Measurements from ENCODE around the gene MED31.
"Not testable (repeated sequence)": the region's sequence is repeated elsewhere in the genome, so short reads cannot be mapped to it uniquely, and the experiment has no call there.

The MED31 gene

GRCh38 chr17:6676802-6677157 is 25.4 kb upstream of the MED31 start:
- DNase-seq, result no peak

DNA sequence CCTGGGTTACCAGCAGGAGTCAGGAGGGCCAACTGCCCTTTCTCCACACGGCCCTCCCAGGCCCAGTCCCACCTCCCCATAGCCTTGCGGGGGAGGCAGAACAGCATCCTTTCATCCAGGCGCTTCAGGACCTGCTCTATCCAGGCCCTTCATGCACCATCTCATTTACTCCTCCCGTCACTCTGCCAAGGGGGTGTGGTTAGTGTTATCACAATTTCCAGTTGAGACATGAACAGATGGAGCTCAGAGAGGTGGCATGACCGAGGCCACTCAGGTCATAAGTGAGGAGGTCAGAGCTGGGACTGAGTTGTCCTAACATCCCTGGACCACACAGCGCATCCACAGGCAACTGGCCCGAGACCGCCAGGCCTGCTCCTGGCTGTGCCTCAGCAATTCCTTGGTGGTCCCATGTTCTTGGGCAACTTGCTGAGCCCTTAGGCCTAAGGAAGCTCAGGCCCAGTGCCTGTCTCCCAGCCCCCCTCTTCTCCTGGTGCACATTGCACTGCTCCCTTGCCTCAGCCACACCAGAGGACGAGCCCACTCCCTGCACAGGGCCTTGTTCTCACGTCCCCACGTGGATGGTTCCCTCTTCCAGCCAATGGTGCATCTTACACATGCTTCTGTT is 23.9 kb upstream of the MED31 start:
- no peak for DNase-seq

DNA sequence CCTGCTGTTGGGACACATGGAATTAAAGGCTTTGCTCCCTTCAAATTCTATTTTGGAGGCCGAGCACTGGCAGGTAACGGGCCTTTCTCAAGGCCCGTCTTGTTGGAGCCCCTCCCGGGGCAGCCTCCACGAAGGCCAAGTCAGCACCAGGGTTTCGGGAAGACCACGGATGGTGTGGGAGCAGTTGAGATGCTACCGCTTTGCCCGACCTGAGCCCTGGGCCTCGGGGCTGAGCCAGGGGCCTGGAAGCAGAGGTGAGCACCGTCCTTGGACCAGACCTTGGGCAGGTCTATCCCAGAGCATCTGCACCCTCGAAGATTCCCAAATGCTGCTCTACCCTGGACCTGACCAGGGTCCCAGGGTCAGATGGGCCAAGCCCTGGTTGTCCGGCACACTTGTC is 23.2 kb upstream of the MED31 start:
- no peak for DNase-seq

DNA sequence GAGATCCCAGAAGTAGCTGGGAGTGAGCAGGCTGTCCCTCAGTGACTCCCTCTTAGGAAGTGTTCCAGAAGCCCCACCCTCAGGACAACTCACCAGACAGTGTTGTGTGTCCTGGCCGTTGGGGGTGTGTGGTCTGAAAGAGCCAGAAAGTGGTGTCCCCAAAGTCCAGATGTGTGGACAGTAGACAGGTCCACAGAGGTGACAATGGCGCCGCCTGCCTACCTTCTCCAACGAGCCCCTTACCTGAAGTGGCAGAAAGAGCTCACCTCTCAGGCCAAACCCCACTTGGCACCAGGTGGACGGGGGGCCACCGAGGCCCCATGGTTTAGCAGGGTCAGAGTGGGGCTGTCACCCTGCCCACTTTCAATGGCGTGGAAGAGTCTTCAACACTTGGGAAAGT is 20.0 kb upstream of the MED31 start:
- DNase-seq, result no peak

DNA sequence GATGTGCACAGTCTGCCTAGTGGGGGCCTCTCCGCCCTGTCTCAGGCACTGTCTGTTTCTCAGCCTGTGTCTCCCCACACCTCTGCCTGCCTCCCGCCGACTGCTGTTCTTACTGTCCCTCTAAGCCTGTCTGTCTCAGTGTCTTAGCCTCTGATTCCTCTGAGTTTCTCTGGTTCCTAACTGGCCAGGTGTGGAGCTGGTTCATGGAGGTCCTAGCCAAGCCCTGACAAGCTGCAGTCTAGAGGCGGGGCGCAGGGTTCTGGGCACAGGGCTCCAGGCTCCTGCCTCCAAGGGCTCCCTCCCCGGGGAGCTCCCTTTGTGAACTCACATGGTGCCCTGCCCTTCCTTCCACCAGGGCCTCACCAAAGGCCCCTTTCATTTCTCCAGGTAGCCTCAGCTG is 19.6 kb upstream of the MED31 start:
- DNase-seq, result no peak

GRCh38 chr17:6670571-6670970 is 19.2 kb upstream of the MED31 start:
- no peak for DNase-seq

DNA sequence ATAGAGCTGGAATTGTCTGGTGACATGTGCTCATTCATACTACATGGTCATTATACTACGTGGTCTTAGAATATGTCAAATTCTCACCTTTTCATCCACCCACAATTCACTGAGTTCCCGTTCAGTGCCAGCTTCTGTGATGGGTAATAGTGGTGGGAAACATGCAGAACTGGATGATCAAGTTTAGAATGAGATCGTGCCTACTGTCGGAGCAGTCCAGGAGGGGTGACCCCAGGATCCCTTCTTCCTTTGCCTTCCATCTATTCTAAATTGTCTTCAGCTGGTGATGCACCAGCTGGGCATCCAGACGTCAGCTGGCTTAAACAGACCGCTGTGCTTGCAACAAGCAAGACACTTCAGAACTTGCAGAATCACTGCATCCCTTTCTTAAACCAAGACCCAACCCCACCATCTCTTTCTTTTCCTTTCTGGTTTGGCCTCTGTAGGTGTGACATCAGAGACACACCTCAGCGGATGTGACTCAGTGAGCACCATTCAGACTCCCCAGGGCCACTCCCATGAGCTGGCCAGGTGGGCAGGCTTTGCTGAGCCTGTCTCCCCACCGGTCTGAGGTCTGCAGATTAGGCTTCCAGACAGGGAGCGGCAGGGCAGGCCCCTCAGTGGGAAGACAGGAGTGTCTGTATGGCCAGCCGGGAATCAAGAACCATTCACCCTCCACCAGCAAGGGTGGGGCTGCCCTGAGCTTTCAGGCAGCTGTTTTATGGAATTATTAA is 18.2 kb upstream of the MED31 start:
- no peak for DNase-seq

DNA sequence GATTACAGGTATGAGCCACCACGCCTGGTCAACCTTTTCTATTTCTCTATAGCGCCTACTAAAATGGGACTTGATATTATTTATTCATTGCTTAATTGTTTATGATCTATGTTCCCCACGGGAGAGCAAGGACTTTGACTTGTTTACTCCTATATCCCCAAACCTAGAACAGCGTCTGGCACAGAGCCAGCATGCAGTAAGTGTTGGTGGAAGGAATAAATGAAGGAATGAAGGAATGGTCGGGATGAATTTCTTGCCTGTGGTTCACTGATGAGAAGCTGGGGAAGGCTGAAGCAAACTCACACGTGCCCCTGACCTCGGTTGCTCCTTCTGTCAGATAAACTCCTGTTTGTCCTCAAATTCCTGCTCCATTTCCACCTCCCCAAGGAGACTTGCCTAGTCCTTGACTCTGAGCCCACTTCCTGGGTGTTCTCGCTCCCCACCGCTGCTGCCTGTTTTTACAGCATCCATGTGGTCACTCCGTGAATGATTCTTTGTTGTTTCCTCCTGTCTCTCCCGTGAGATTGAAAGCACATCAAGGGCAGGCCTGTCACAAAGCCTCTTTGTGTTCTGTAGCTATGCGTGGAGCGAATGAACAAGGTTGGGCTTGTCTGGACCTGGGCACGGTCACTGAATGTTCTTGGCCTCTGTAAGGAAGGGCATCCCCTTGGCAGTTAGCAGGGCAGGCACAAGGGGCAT is 17.5 kb upstream of the MED31 start:
- DNase-seq, result no peak

DNA sequence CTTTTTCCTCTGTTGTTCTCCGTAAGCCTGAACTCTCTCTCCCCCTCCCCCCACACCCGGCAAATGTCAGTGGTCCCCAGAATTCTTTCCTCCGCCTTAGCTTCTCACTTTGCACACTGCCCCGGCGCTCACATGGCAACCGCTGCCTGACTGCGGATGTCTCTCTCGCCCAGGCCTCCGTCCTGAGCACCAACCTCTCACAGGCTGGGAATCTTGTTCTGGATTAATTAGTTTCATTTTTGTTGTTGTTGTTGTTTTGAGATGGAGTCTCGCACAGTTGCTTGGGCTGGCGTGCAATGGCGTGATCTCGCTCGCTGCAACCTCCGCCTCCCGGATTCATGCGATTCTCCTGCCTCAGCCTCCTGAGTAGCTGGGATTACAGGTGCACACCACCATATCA is 16.8 kb upstream of the MED31 start:
- DNase-seq, result no peak

DNA sequence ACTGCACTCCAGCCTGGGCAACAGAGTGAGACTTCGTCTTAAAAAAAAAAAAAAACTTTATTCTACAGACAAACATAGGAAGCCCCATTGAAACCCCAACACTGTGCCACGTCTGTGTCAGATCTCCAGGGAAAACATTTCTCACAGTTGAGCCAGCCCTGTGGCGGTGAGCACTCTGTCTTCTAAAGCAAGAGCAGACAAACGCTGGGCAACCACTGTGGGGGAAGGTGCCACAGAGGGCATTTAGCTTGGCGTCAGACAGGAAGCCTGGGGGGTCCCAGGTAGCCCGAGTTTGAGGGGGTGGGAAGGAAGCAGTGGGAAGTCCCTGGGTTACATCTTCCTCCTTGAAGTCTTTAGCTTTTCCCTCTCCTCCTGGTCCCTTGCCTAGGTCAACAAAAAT is 16.1 kb upstream of the MED31 start:
- no peak for DNase-seq

GRCh38 chr17:6666557-6666956 is 15.2 kb upstream of the MED31 start:
- DNase-seq, result no peak

GRCh38 chr17:6666077-6666521 is 14.7 kb upstream of the MED31 start:
- DNase-seq, result no peak

DNA sequence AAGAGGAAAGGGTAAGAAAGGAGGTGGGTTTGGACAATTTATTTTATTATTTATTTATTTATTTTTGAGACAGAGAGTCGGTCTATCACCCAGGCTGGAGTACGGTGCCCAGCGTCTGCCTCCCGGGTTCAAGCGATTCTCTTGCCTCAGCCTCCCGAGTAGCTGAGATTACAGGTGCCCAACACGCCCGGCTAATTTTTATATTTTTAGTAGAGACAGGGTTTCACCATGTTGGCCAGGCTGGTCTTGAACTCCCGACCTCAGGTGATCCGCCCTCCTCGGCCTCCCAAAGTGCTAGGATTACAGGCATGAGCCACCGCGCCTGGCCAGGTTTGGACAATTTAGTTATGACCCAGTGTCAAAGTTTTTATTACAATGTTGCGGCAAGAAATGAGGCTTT is 11.8 kb upstream of the MED31 start:
- not testable (repeated sequence) for DNase-seq

DNA sequence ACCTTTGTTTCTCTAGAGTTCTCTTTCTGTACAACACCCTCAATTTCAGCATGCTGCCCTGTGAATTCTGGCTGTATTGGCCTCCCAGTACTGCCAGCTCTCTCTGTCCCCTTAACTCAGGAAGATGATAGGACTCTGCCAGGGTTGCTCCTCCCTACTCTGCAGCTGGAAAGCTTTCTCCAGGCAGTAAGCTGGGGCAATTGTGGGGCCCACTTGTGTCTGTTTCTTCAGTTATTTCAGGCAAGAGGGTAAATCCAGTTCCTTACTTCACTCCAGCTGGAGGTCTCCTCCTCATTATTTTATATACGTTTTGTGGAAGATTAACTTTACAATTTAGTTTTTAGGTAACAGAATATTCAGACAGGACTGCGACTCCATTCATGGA is 10.1 kb upstream of the MED31 start:
- DNase-seq, result no peak

GRCh38 chr17:6660805-6661463 is 9.5 kb upstream of the MED31 start:
- no peak for DNase-seq

DNA sequence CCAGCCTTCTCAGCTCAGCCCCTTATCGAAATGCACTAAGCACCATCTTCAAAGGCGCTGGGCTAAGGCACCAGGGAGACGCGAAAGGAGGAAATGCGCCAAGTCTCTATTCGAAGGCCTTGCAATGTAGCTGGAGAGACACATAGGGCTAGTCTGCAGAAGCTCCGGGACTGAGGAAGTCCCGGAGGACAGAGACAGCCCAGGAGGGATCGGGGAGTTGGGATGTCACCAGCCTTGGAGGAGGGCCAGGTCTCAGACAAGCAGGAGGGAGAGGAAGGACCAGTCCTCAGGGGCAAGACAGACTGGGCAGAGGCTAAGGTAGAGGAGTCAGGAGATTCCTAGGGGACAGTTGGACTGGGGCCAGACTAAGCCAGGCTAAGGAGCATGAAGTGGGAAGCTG is 8.7 kb upstream of the MED31 start:
- no peak for DNase-seq

DNA sequence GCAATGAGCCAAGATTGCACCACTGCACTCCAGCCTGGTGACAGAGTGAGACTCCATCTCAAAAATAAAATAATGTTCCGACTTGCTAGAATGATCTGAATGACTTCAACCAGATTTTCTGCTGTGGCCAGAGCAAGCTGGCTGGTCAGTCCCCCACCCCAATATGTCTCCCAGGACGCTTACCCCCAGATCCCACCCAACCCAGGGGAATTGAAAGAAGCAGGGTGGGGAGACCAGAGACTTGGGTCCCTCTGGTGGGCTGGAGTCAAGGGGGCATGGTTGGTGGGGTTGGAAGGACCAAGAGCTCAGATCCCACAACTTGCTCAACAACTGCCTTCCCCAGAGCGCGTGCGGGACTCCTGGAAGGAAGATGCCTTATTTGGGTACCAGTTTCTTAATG is 7.0 kb upstream of the MED31 start:
- not testable (repeated sequence) for DNase-seq

GRCh38 chr17:6657633-6658287 is 6.4 kb upstream of the MED31 start:
- no peak for DNase-seq

GRCh38 chr17:6656797-6657632 is 5.6 kb upstream of the MED31 start:
- not testable (repeated sequence) for DNase-seq

DNA sequence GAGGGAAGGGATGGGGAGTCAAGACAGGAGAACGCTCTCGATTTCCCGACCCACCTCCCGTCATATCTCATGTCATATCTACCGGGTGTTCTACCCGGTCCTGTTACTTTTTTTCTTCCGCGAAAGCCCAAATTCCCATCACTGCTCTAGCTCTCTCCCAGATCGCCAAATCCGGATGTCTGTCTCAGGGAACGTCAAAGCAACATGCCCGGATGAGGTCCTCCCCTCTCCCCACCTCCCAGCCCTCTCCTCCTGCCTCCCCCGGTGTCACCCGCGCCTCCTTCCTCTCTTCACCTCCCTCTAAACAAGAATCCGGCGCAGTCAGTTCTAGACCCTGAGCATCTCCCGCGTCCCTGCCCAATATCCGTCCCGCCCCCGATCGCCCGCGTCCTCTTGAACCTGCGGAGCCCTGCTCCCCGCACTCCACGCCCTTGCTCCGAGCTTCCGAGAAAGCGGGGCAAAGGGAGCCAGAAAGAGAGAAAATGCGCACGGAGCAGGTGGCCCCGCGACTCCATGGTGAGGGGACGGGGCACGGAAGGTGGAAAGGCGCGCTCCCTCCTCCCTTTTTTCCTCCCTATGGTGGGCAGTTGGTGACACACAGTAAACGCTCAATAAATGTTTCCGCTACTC is 4.4 kb upstream of the MED31 start:
- not testable (repeated sequence) for DNase-seq

GRCh38 chr17:6654841-6655731 is 3.7 kb upstream of the MED31 start:
- no peak for DNase-seq
